Cardiac septum (tissue), 1 donor: Measurements from ENCODE around the gene FOXP3. TPM values are rescaled to one million over a fixed set of nuclear protein-coding genes. Genes with fewer than 3 reads are reported as not detected.

ENCODE experiments used
- DNase-seq: peaks from one replicate; pipeline ENCODE4 v3.0.0-alpha.2; 2020; ENCODE audit warnings: low spot score
- intact Hi-C: fragments of 100-400 bp; cut with DNase I; formaldehyde crosslinking; loops from one replicate; pipeline ENCODE4 v1.14.0; 2022
- total RNA-seq: library from RNA; stranded (reverse); fragmentation: NEBNext Ultra II Directional; extraction: Animal tissue kit (Norgen Biotek cat#: 25700); gene quantifications from one replicate; pipeline ENCODE4 v1.2.1, GENCODE V29; 2021
- donor health status: DM: no; HTN: no; CAD: no.

FOXP3 gene
- total RNA-seq, 1 donor from 2014 or later: 0.11 TPM

GRCh38 chrX:49230500-49231232, 33.8 kb downstream of the FOXP3 start:
- no peak for DNase-seq
- intact Hi-C loops: no loop called here

DNA sequence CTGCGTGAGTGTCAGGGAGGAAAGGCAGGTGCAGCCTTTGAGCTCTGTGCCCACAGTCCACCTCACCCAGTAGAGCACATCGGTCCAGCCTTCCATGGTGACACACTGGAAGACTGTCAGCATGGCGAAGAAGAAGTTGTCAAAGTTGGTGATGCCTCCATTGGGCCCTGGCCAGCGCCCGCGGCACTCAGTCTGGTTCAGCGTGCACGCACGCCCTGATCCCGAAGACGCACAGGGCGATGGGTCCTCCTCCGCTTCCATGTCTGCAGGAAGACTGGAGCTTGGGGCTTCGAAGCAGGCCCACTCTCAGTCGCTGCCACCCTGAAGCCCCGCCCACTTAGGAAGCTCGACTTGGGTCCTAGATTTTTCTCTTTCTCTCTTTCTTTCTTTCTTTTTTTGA, 36.3 kb downstream of the FOXP3 start:
- intact Hi-C loops: no loop called here
- no peak for DNase-seq

GRCh38 chrX:49227726-49228125, 36.8 kb downstream of the FOXP3 start:
- intact Hi-C loops: no loop called here

GRCh38 chrX:49226946-49227345, 37.6 kb downstream of the FOXP3 start:
- no peak for DNase-seq
- intact Hi-C loops: no loop called here

More at GRCh38 chrX:49227726-49228125, 36.8 kb downstream of the FOXP3 start:
- DNase-seq: no peak

DNA sequence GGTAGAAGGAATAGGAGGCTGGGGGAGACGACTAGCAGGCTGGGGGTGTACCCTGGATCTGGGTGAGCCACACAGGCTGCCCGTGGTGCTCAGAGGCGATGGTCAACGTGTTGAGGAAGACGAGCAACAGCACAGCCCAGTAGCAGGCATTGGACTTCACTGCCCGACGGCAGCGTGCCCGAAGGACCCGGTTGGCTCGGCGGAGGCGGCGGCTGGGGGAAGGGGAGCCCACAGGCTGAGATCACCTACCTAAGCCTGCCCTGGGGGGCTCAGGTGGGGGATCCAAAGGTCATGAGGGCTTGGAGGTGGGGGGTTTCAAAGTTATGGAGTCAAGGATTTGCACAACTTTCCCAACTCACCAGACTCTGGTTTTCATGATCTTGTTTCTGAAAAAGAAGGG, 38.7 kb downstream of the FOXP3 start:
- no peak for DNase-seq
- intact Hi-C loops: no loop called here

DNA sequence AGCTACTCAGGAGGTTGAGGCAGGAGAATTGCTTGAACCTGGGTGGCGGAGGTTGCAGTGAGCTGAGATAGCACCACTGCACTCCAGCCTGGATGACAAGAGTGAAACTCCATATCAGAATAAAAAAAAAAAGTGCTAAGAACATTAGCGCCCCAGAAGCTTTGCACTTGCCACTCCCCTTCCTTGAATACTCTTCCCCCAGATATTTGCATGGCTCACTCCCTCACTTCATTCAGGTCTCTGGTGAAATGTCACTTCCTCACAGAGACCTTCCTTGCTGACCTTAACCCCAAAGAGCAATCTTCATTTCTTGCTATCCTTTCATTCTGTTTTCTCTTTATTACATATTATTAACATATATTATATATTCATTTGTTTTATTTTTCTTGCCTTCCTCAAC, 42.6 kb downstream of the FOXP3 start:
- DNase-seq: no peak
- intact Hi-C loops: no loop called here

DNA sequence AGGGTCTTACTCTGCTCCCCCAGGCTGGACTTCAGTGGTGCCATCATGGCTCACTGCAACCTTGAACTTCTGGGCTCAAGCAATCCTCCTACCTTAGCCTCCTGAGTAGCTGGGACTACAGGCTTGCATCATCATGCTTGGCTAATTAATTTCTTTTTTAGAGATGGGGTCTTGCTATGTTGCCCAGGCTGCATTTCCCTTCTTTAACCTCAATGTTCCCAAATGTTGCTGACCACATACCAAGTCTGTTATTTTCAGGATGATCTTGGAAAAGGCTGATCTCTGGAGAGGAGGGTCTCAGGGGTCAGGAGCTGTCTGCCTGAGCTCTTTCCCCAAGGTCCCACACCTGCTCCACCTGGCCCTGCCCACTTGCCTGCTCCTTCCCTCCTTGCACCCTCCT, 44.4 kb downstream of the FOXP3 start:
- DNase-seq: no peak
- intact Hi-C loops: no loop called here

- no peak for DNase-seq
- intact Hi-C loops: no loop called here
These were observed 49.4 kb downstream of the FOXP3 start for GRCh38 chrX:49214996-49215526.

DNA sequence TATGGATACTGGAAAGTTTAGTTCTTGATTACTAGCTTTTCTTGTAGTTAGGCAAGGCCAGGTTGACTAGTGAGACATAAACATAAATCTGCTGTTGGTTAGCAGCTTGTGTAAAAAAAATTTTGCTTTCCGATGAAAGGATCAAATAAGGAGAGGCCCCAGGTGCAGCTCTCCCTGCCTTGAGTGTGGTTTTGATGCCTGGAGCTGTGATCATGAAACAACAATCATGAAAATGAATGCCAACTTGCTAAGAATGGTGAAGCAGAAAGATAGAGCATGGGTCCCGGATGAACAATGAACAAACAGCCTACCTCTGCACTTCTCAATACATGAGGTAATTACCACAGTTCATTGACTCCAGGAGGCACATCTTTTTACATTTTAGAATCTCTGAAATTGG, 50.1 kb downstream of the FOXP3 start:
- no peak for DNase-seq
- intact Hi-C loops: no loop called here

- intact Hi-C loops: no loop called here
- DNase-seq: no peak
These were observed 51.6 kb downstream of the FOXP3 start for GRCh38 chrX:49212861-49213260.

DNA sequence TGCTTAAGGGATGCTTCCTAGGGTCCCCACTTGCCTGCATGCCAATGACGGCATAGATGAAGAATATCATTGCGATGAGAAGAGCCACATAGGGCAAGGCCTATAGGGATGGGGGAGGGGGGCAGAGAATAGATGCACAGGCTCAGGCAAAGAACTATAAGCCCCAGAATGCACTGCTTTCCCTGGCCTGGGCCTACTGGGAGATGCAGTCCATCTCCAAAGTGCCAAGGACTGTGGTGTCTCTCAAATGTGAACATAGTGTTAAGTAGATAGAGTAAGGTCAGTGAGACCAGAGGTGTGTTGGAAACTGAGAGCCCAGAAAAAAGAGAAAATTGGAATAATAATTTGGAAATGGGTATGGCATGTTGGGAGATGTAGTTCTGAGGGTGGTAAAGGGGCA, 52.3 kb downstream of the FOXP3 start:
- DNase-seq: no peak
- intact Hi-C loops: no loop called here

DNA sequence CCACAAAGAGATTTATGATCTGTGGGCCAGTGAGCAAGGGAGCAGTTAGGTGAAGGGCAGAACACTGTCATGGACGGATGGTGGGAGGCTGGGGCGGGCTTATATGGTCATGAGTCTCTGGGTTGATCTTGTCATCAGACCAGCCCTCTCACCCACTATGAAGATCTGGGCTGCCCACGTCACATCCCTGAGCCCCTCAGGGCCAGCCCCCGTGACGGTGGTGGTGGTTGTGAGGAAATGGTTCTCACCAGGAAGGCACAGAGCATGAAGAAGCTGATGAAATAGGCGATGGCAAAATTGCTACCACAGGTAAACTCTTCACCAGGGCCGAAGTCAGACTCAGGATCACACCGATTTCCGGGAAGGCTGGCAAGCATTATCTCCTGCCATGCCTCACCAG, 53.4 kb downstream of the FOXP3 start:
- DNase-seq: no peak
- intact Hi-C loops: no loop called here

DNA sequence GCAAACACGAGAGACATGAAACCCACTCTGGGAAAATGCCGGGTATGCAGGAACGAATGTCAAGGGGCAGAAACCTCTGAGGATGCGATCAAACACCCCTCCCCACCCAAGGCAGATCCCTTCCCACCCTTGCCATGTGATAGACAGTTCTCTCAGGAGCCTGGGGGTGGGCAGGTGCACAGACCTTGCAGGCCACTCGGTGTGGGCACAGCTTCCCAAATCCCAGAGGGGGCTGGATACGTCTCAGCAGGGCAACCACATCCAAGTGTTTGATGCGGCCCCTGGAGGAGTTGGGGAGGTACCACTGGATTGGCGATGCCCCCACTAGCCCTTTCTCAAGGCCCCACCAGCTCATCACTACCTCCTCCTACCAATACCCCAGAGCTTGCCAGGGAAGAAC, 54.1 kb downstream of the FOXP3 start:
- no peak for DNase-seq

GRCh38 chrX:49209434-49210251, 54.9 kb downstream of the FOXP3 start:
- DNase-seq: no peak
- intact Hi-C loops: no loop called here

More for the DNA sequence above, 54.1 kb downstream of the FOXP3 start:
- intact Hi-C loops: no loop called here

DNA sequence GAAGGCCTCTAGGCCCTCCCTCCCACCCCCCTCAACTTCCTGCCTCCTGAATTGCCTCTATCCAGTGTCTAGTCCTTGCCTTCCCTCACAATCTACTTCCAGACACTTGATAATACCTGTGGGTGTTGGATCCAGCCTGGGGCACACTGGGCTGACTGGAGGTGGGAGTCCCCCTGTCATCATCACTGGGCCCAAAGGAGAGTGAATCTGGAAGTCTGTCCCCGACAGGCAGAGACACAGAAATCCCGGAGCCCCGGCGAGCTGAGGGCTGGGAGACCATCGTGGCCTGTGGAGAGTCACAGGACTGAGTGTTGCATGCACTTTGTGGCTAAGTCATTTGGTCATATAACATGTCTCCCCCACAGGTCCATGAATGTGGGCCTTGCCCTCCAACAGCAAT, 56.1 kb downstream of the FOXP3 start:
- no peak for DNase-seq
- intact Hi-C loops: no loop called here

GRCh38 chrX:49206543-49206942, 58.0 kb downstream of the FOXP3 start:
- DNase-seq: no peak
- intact Hi-C loops: no loop called here

DNA sequence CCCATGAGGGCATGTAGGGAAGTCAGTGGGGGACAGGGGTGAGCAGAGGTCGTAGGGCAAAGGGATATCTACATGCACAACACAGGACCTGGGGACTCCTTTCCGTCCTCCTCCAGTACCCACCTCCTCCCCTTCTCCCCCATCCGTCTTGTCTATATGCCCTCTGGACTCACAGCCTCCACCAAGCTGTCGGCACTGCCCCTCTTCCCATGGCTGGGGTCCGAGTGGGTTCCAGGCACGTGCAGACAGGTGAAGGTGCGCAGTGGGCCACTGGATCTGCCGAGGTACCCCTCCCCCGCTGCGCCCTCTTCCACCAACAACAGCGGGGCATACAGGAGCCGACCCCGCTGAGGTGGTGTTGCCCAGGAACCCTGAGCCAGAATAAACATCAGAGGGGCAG, 59.1 kb downstream of the FOXP3 start:
- intact Hi-C loops: no loop called here

DNA sequence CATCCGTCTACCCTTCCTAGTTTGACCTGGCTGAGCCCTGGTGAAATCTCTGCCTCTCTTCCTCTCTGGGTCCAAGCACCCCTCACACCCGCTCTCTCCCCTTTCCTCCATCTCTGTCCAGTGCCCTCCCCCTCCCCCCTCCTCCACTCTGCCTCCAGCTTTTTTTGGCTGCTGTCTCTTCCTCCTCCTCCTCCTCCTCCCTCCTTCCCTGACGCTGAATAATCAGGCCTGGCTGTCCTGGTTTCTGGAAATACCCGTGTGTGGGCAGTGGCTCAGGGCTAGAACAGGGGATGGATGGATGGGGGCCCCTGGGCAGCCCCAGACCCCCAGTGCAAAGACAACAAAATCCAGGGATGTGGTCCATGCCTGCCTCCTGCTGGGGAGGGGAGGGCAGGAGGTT, 59.8 kb downstream of the FOXP3 start:
- no peak for DNase-seq
- intact Hi-C loops: loop anchor here (5.0 kb wide), 1 partner anchor 63 kb away; the partner anchor contains the start of gene PPP1R3F

More for the DNA sequence above, 59.1 kb downstream of the FOXP3 start:
- DNase-seq: no peak

DNA sequence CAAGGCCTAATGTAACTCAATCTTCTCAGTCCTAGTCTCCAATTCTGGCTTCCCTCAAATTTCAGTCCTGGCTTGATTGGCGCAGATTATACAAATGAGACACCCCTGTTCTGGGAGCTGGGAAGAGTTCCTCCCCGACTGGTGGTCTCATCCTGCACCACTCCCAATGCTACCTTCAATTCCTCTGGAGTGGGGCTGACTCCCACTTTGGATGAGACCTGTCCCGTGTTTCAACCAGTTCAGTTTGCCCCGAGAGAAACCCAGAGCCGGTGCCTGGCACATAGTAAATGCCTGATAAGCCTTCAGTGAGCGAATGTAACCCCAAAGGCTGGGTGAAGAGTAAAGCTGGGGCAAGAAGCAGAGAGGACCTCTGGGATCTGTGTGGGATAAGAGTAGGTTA, 60.5 kb downstream of the FOXP3 start:
- intact Hi-C loops: loop anchor here (5.0 kb wide), 1 partner anchor 63 kb away; the partner anchor contains the start of gene PPP1R3F
- no peak for DNase-seq

DNA sequence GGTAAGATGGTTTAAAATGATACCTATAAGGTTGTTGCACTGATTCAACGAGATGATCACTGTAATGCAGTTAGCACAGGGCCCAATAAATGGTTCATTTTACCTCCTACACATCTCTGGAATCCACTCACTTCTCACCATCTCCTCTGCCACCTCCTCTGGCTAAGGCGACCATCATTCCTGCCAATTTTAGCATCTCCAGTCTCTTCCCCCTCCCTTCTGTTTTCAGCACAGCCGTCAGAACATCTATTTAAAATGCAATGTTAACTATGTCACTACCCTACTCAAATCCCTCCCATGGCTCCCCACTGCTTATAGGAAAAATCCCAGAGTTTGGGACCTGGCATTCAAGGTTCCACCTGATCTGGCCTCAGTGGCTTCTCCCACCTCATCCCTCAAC, 61.0 kb downstream of the FOXP3 start:
- no peak for DNase-seq
- intact Hi-C loops: loop anchor here (5.0 kb wide), 1 partner anchor 64 kb away; the partner anchor contains the start of gene PPP1R3F

DNA sequence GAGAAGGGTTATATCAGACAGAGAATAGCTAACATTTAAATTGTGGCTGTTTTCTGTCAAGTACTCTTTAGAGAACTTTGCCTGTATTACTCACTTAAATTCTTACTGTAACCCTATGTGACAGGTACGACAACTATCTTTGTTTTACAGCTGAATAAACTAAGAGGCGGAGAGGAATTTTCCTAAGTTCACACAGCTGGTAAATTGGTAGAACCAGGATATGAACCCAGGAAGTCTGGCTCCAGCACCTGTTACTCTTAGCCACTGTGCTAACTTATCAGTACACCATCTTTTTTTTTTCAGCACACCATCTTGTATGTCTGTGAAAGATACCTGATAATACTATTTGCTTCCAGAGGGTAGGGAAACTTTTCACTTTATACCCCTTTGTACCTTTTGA, 62.5 kb downstream of the FOXP3 start:
- DNase-seq: no peak
- intact Hi-C loops: loop anchor here (5.0 kb wide), 1 partner anchor 65 kb away; the partner anchor contains the start of gene PPP1R3F
